SK-N-MC (cell line): ENCODE measurements around the gene SCG3.

Experiments
- DNase-seq: peaks from one replicate; pipeline ENCODE4 v3.0.0-alpha.2; 2011; ENCODE audit warnings: low read depth, low spot score
- H3K27ac ChIP-seq: fragments of 200-600 bp; sonication (generic); 2 replicates; pipeline ENCODE4 v1.5.1; 2016; ENCODE audit warnings: mixed run types
- H3K36me3 ChIP-seq: fragments of 200-600 bp; sonication (generic); 2 replicates; pipeline ENCODE4 v1.6.1; 2017; ENCODE audit warnings: antibody characterized with exemption, low read length, mixed read lengths; ENCODE audit not compliant: insufficient read depth
- H3K4me3 ChIP-seq: fragments of 200-600 bp; sonication (generic); 2 replicates; pipeline ENCODE4 v1.5.1; 2016
- H3K9ac ChIP-seq: fragments of 200-600 bp; sonication (generic); 2 replicates; pipeline ENCODE4 v1.8.0; 2017; ENCODE audit warnings: mixed run types, mixed read lengths; ENCODE audit not compliant: insufficient read length
- H3K9me3 ChIP-seq: fragments of 200-600 bp; sonication (generic); 2 replicates; pipeline ENCODE4 v1.6.1; 2017; ENCODE audit warnings: low read depth, mild to moderate bottlenecking, antibody characterized with exemption, low read length, moderate library complexity, mixed read lengths
- EZH2 ChIP-seq: fragments of 200-600 bp; sonication (generic); IDR thresholded peaks from one replicate; pipeline ENCODE4 v1.6.1; 2017; ENCODE audit warnings: antibody characterized with exemption
- FOXP2 ChIP-seq: optimal IDR thresholded peaks from 2 replicates; pipeline ENCODE3; 2011; ENCODE audit warnings: mild to moderate bottlenecking, moderate library complexity; ENCODE audit not compliant: insufficient read depth; ENCODE audit errors: extremely low read length, control extremely low read depth
- POLR2AphosphoS5 ChIP-seq: IDR thresholded peaks from 2 replicates; pipeline ENCODE4 v1.6.1; 2012; ENCODE audit warnings: mild to moderate bottlenecking, low read depth, low read length, borderline replicate concordance

SCG3 gene

GRCh38 chr15:51675234-51675633 lies 6.1 kb upstream of the SCG3 start:
- no peak overlapping the region for H3K4me3 ChIP-seq
- H3K9ac ChIP-seq: no peak overlapping the region
- H3K9me3 ChIP-seq: no peaks in the 10 kb centered on the region
- H3K27ac ChIP-seq: no peak overlapping the region
- TF ChIP-seq FOXP2 (no peak), POLR2AphosphoS5 (no peak), EZH2 (no peak)
- no peaks in the 10 kb centered on the region for H3K36me3 ChIP-seq
- no peak for DNase-seq

- no peak for DNase-seq
- no peak overlapping the region for H3K4me3 ChIP-seq
- no peak overlapping the region for H3K27ac ChIP-seq
- TF ChIP-seq FOXP2 (no peak), POLR2AphosphoS5 (no peak), EZH2 (no peak)
- H3K9ac ChIP-seq: no peak overlapping the region
- no peaks in the 10 kb centered on the region for H3K9me3 ChIP-seq
- no peaks in the 10 kb centered on the region for H3K36me3 ChIP-seq
Observed at GRCh38 chr15:51677021-51677420, 4.3 kb upstream of the SCG3 start.

GRCh38 chr15:51677452-51677851 lies 3.9 kb upstream of the SCG3 start:
- H3K36me3 ChIP-seq: no peaks in the 10 kb centered on the region
- DNase-seq: no peak
- H3K9ac ChIP-seq: no peak overlapping the region
- H3K9me3 ChIP-seq: no peaks in the 10 kb centered on the region
- TF ChIP-seq POLR2AphosphoS5 (no peak), FOXP2 (no peak), EZH2 (no peak)
- no peak overlapping the region for H3K27ac ChIP-seq
- H3K4me3 ChIP-seq: no peak overlapping the region

- H3K9me3 ChIP-seq: no peaks in the 10 kb centered on the region
- no peak overlapping the region for H3K27ac ChIP-seq
- no peak overlapping the region for H3K4me3 ChIP-seq
- DNase-seq: no peak
- no peaks in the 10 kb centered on the region for H3K36me3 ChIP-seq
- TF ChIP-seq FOXP2 (no peak), EZH2 (no peak), POLR2AphosphoS5 (no peak)
- no peak overlapping the region for H3K9ac ChIP-seq
Observed at GRCh38 chr15:51678096-51678495, 3.2 kb upstream of the SCG3 start.

GRCh38 chr15:51680321-51680720 lies 982 bp upstream of the SCG3 start:
- Histone ChIP-seq H3K9me3 (no peaks in the 10 kb centered on the region), H3K36me3 (no peaks in the 10 kb centered on the region), H3K27ac (no peak overlapping the region), H3K4me3 (no peak overlapping the region), H3K9ac (no peak overlapping the region)
- no peak for TF ChIP-seq FOXP2
- no peak for TF ChIP-seq EZH2
- TF ChIP-seq POLR2AphosphoS5: no peak
- no peak for DNase-seq

GRCh38 chr15:51687565-51687964 lies 6.3 kb downstream of the SCG3 start:
- Histone ChIP-seq H3K9ac (no peak overlapping the region), H3K27ac (no peak overlapping the region), H3K4me3 (no peak overlapping the region), H3K9me3 (no peaks in the 10 kb centered on the region), H3K36me3 (no peaks in the 10 kb centered on the region)
- TF ChIP-seq EZH2: no peak
- no peak for TF ChIP-seq FOXP2
- TF ChIP-seq POLR2AphosphoS5: no peak
- no peak for DNase-seq

GRCh38 chr15:51688863-51689262 lies 7.6 kb downstream of the SCG3 start:
- Histone ChIP-seq H3K9me3 (no peaks in the 10 kb centered on the region), H3K27ac (no peak overlapping the region), H3K4me3 (no peak overlapping the region), H3K36me3 (no peaks in the 10 kb centered on the region), H3K9ac (no peak overlapping the region)
- DNase-seq: no peak
- TF ChIP-seq EZH2: no peak

GRCh38 chr15:51692154-51692553 lies 10.9 kb downstream of the SCG3 start:
- Histone ChIP-seq H3K27ac (no peak overlapping the region), H3K4me3 (no peak overlapping the region), H3K36me3 (no peaks in the 10 kb centered on the region), H3K9ac (no peak overlapping the region), H3K9me3 (no peaks in the 10 kb centered on the region)
- no peak for TF ChIP-seq FOXP2
- TF ChIP-seq POLR2AphosphoS5: no peak
- TF ChIP-seq EZH2: no peak
- no peak for DNase-seq

- Histone ChIP-seq H3K4me3 (no peak overlapping the region), H3K9ac (no peak overlapping the region), H3K27ac (no peak overlapping the region), H3K9me3 (no peaks in the 10 kb centered on the region), H3K36me3 (no peaks in the 10 kb centered on the region)
- no peak for TF ChIP-seq POLR2AphosphoS5
- no peak for TF ChIP-seq EZH2
- no peak for TF ChIP-seq FOXP2
- no peak for DNase-seq
Observed at GRCh38 chr15:51696566-51696965, 15.3 kb downstream of the SCG3 start.

- H3K9ac ChIP-seq: no peak overlapping the region
- H3K9me3 ChIP-seq: no peaks in the 10 kb centered on the region
- H3K4me3 ChIP-seq: no peak overlapping the region
- no peaks in the 10 kb centered on the region for H3K36me3 ChIP-seq
- TF ChIP-seq EZH2: no peak
- no peak for TF ChIP-seq FOXP2
- no peak for TF ChIP-seq POLR2AphosphoS5
- H3K27ac ChIP-seq: no peak overlapping the region
- no peak for DNase-seq
Observed at GRCh38 chr15:51697163-51697562, 15.9 kb downstream of the SCG3 start.
